ENCODE data around the gene FASTKD2. TPM values are rescaled to one million over a fixed set of nuclear protein-coding genes. Genes with fewer than 3 reads are reported as not detected.

FASTKD2 gene
- total and polyA plus RNA-seq, 5 donors: 17.8 to 30.2 (median 28.8) TPM

DNA sequence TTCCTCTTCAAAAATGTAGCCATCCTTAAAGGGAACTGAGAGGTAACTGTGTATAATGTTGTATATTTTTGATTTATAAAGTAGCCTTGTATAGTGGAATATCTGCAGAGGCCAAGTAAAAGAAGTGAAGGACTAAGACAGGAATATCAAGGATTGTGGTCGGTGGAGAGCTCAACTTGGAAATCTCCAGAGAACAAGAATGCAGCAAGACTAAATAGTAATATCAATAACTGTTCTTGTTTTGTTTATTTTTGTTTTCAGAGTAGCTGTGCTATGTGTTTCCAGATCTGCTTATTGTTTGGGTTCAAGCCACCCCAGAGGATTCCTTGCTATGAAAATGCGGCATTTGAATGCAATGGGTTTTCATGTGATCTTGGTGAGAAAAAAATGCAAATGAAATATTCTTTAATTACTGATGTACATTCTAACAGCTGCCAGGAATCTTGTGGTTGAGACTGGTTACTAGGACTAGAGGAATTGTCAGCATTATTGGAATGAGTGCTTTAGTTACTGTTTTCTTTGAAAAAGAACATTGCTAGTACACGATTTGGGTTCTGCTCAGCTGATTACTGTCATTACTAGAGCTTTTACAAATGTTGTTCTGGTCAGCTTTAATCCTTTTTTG is 25.0 kb downstream of the FASTKD2 start:
- ATAC-seq (no peak), DNase-seq (no peak)
- Histone ChIP-seq H3K4me1 (ENCODE audit: control insufficient read depth, insufficient read depth, low read length) (no peaks in the 10 kb centered on the region), H3K9me3 (ENCODE audit: control insufficient read depth, low read length) (no peaks in the 10 kb centered on the region), H3K27ac (ENCODE audit: low read length) (no peak overlapping the region), H3K4me3 (ENCODE audit: low read length) (no peak overlapping the region), H3K27me3 (ENCODE audit: control insufficient read depth, insufficient read depth) (no peaks in the 10 kb centered on the region)
- intact Hi-C loops (cut with DNase I): loop anchor here in 1 of 4 donors (10.0 kb wide), 1 partner anchor 684 kb away; no protein-coding TSS in a partner anchor
- WGBS: 79% methylated on average over 3 of the region's 3 CpGs

DNA sequence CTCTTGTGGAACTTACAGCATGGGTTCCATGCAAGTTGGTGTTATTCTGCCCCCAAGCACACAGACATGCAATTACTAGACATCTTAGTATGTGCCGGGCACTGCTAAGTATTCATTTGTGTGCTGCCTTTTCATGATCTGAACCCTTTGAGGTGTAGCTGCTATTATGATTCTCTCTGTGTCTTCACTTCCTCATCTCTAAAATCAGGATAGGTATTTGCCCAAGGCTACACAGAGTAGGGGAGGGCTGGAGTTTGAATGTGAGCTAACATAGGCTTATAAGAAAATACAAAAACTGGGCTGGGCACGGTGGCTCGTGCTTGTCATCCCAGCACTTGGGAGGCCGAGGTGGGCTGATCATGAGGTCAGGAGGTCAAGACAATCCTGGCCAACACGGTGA is 27.2 kb downstream of the FASTKD2 start:
- Histone ChIP-seq H3K4me1 (ENCODE audit: control insufficient read depth, insufficient read depth, low read length) (no peaks in the 10 kb centered on the region), H3K27me3 (ENCODE audit: control insufficient read depth, insufficient read depth) (no peaks in the 10 kb centered on the region), H3K4me3 (ENCODE audit: low read length) (no peak overlapping the region), H3K9me3 (ENCODE audit: control insufficient read depth, low read length) (no peaks in the 10 kb centered on the region), H3K27ac (ENCODE audit: low read length) (no peak overlapping the region)
- ATAC-seq (no peak), DNase-seq (no peak)
- 87% methylated on average over 5 of the region's 5 CpGs for WGBS
- intact Hi-C loops (cut with DNase I): loop anchor here in 1 of 4 donors (10.0 kb wide), 1 partner anchor 682 kb away; no protein-coding TSS in a partner anchor

DNA sequence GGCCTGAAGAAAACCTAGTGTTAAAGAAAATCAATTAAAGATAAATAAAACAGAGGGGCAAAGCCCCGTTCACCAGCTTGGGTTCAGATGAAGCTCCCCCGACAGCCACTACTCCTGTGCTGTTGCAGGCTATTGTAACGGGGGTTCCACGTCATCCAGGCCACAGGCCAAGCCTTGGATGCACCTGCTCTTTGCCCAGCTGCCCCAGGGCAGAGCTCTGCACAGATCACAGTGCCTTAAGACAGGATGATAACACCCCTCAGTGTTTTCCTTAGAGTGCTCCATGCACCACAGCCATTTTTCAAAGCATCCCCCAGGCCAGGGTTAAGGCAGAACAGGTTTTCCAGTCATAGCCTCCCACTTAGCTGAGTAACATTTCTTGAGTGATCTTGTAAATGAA is 32.0 kb downstream of the FASTKD2 start:
- WGBS: 88% methylated on average over 4 of the region's 4 CpGs
- no peak overlapping the region for H3K27ac ChIP-seq (ENCODE audit: low read length)
- no peak overlapping the region for H3K4me3 ChIP-seq (ENCODE audit: low read length)
- peaks cover 1% of the 10 kb centered on the region for H3K4me1 ChIP-seq (ENCODE audit: control insufficient read depth, insufficient read depth, low read length)
- ATAC-seq (no peak), DNase-seq (no peak)
- intact Hi-C loops (cut with DNase I): loop anchor here in 1 of 4 donors (10.0 kb wide), 1 partner anchor 677 kb away; no protein-coding TSS in a partner anchor
- H3K9me3 ChIP-seq (ENCODE audit: control insufficient read depth, low read length): no peaks in the 10 kb centered on the region
- no peaks in the 10 kb centered on the region for H3K27me3 ChIP-seq (ENCODE audit: control insufficient read depth, insufficient read depth)

DNA sequence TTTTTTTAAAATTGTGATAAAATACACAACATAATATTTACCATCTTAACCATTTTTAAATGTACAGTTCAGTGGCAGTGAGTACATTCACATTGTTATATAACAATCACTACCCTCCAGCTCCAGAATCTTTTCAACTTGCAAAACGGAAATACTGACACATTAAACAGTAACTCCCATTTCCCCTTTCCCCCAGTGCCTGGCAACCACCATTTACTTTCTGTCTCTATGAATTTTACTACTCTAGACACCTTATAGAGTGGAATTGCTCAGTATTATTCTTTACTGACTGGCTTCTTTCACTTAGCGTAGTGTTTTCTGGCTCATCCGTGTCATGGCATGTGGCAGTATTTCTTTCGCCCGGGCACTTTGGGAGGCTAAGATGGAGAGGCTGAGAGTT is 32.6 kb downstream of the FASTKD2 start:
- ATAC-seq (peak in 1 of 2 donors; percentile 48), DNase-seq (no peak)
- no peak overlapping the region for H3K27ac ChIP-seq (ENCODE audit: low read length)
- no peaks in the 10 kb centered on the region for H3K9me3 ChIP-seq (ENCODE audit: control insufficient read depth, low read length)
- H3K4me1 ChIP-seq (ENCODE audit: control insufficient read depth, insufficient read depth, low read length): peaks cover 1% of the 10 kb centered on the region
- H3K27me3 ChIP-seq (ENCODE audit: control insufficient read depth, insufficient read depth): no peaks in the 10 kb centered on the region
- 77% methylated on average over 5 of the region's 5 CpGs for WGBS
- intact Hi-C loops (cut with DNase I): loop anchor here in 1 of 4 donors (10.0 kb wide), 1 partner anchor 677 kb away; no protein-coding TSS in a partner anchor
- no peak overlapping the region for H3K4me3 ChIP-seq (ENCODE audit: low read length)

DNA sequence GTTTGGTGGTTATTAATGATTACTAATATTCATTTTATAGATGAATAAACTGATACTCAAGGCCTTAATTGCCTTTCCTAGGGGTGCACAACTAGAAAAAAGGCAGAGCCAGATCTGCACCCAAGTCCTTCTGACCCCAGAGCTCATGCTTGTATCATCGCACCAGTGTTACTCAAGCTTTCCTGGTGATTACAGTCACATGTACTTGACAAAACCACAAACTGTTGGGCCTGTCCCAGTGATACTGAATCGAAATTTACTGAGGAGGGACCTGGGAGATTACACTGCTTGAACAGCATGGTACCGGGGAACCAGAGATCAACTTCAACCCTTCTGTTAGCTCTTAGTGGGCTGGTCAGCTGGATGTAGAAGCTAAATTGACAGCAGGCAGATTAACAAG is 33.7 kb downstream of the FASTKD2 start:
- no peak for ATAC-seq
- H3K4me1 ChIP-seq (ENCODE audit: control insufficient read depth, insufficient read depth, low read length): peaks cover 1% of the 10 kb centered on the region
- no peaks in the 10 kb centered on the region for H3K27me3 ChIP-seq (ENCODE audit: control insufficient read depth, insufficient read depth)
- no peak overlapping the region for H3K4me3 ChIP-seq (ENCODE audit: low read length)
- WGBS: 75% methylated on average over 3 of the region's 3 CpGs
- no peak overlapping the region for H3K27ac ChIP-seq (ENCODE audit: low read length)
- no peak for DNase-seq
- H3K9me3 ChIP-seq (ENCODE audit: control insufficient read depth, low read length): no peaks in the 10 kb centered on the region
- intact Hi-C loops (cut with DNase I): loop anchor here in 1 of 4 donors (10.0 kb wide), 1 partner anchor 676 kb away; no protein-coding TSS in a partner anchor

DNA sequence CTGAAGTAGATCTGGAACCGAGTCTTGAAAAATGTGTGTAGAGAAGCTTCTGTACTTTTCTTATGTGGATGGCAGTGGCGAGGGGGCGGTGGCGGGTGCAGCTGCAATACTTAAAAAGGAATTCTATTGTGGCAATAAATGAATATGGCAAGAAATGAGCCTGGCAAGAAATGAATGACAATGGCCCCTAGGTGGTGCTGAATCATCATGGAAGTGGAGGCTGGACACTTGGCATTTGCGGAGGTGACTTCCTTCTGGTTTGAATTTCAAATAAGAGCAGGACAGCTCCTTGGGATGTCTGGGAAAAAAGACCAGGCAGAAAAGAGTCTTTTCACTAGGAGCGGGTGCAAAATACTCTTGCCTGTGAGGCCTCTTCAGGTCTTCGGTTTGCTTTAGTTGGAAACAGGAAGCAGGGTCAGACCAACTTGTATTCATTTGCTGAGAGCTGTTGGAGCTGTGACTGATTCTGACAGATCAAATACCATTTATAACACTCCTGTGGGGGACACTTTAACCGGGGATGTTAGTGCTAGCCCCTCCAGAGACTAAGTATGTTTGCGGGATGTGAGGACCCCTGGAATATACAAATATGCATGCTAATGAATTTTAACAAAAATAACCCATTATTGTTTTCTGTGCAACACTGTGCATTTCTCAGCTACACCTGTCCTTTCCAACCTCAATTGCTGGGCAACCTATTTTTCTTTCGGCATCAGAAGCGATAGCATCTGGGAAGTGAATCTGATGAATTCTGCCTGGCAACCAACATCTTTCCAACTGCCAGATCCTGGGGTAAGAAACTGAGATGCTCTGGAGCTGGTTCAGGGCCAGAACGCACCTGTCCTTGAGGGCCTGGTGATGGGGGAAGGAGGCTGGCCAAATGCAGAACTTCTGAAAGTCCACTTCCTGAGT is 35.4 kb downstream of the FASTKD2 start:
- ATAC-seq (peak; percentile 78 to 79), DNase-seq (peak; percentile 57 to 74 (median 57))
- intact Hi-C loops (cut with DNase I): loop anchor here (2.0 to 10.0 kb wide), 6 partner anchors 174 to 674 kb away; no protein-coding TSS in a partner anchor
- Histone ChIP-seq H3K27ac (ENCODE audit: low read length) (no peak overlapping the region), H3K4me3 (ENCODE audit: low read length) (peak overlapping the region; percentile 15), H3K27me3 (ENCODE audit: control insufficient read depth, insufficient read depth) (no peaks in the 10 kb centered on the region), H3K9me3 (ENCODE audit: control insufficient read depth, low read length) (no peaks in the 10 kb centered on the region), H3K4me1 (ENCODE audit: control insufficient read depth, insufficient read depth, low read length) (peaks cover 1% of the 10 kb centered on the region)
- WGBS: 28% methylated on average over 12 of the region's 12 CpGs

DNA sequence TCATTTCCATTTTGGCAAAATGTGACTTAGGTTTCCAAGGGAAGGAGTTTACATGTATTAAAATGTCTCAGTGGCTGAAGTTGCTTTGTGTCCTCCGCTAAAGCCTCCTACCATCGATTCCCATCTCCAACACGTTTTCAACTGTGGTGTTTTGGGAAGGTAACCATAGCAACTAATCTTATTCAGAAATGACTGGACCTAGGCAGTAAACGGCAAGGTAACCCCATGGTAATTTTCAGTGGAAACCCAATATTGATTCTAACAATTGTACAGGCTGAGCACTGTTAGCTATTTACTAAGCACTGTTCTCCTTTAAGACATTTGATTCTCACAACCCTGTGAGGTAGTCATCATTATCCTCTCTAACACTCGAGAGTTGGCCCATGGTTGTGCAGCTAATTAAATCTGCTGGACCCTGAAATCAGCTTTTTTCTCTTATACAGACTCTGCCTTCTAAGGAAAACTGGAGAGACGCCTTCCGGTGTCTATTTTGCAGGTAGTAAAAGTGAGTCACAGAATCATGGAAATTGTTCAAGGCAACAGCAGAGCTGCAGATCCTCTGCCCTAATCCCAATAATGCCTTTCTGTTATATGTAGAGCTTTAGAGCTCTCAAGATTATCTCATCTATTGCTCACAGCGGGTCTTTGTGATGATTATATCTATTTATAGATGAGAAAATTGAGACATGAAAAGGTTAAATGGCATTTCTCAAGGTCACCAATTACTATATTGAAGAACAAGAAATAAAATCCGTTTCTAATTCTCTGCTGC is 36.2 kb downstream of the FASTKD2 start:
- Histone ChIP-seq H3K27me3 (ENCODE audit: control insufficient read depth, insufficient read depth) (no peaks in the 10 kb centered on the region), H3K9me3 (ENCODE audit: control insufficient read depth, low read length) (no peaks in the 10 kb centered on the region), H3K4me1 (ENCODE audit: control insufficient read depth, insufficient read depth, low read length) (peaks cover 1% of the 10 kb centered on the region), H3K4me3 (ENCODE audit: low read length) (no peak overlapping the region), H3K27ac (ENCODE audit: low read length) (no peak overlapping the region)
- ATAC-seq (no peak), DNase-seq (no peak)
- intact Hi-C loops (cut with DNase I): loop anchor here (2.0 to 10.0 kb wide), 6 partner anchors 173 to 673 kb away; no protein-coding TSS in a partner anchor
- WGBS: 71% methylated on average over 9 of the region's 9 CpGs

DNA sequence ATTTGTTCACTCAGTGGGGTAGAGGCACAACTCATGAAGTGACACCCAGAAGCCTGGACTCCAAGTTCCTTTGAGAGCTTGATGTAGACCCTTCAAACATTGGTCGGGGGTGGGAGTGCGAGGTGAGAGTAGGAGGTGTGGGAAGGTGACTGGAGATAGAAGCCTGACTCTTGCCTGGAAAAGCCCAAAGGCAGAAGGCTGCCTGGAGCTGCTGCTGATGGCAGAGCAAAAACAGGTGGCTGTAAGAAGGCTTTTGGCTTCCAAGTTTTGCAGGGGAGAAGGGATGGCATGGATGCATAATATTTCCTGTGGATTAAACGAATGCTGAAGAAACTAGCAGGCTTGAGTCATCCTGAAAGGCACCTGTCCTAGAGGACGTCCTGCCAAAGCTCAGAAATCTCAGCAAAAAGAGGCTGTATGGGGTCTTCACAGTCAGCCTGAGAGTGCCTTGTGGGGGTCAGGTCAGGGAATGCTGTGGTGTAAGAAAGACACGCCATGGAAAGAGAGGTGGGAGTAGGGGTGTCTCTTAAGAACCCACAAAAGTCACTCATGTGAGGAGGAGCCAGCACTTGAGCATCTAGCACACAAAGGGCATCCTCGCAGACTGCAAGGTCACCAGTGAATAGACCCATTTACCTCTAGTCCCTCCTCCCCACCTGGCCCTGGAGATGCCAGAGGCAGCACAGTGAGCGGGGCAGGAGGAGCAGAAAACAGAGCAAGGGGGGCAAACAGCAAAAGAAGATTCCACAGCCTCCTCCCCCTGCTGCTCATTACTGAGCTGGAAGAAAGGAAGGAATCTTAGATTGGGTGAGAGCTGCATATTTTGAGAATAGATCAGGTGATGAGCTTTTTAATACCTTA is 37.5 kb downstream of the FASTKD2 start:
- DNase-seq (no peak), ATAC-seq (no peak)
- no peak overlapping the region for H3K4me3 ChIP-seq (ENCODE audit: low read length)
- H3K27ac ChIP-seq (ENCODE audit: low read length): no peak overlapping the region
- WGBS: 84% methylated on average over 7 of the region's 7 CpGs
- peaks cover 1% of the 10 kb centered on the region for H3K4me1 ChIP-seq (ENCODE audit: control insufficient read depth, insufficient read depth, low read length)
- H3K9me3 ChIP-seq (ENCODE audit: control insufficient read depth, low read length): no peaks in the 10 kb centered on the region
- H3K27me3 ChIP-seq (ENCODE audit: control insufficient read depth, insufficient read depth): no peaks in the 10 kb centered on the region
- intact Hi-C loops (cut with DNase I): loop anchor here (5.0 to 10.0 kb wide), 4 partner anchors 172 to 669 kb away; no protein-coding TSS in a partner anchor

DNA sequence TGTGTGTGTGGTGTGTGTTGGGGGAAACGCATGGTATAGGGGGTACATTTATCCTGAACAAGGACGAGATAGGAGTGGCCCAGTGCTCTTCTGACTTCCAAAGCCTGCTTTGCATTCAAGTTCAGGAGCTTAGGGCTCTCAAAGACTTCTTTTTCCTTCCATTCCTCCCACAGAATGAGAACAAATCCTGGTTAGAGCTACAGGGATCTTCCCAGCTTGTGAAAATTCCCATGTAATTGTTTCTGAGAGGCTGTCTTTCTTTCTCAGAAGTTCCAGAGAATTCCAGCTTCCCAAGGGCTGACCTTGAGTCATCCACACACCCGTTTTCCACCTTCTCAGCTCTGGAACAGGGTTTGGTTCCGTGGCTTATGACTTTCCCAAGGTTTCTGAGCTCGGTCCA is 38.9 kb downstream of the FASTKD2 start:
- peak overlapping the region; percentile 35 for H3K27ac ChIP-seq (ENCODE audit: low read length)
- H3K4me3 ChIP-seq (ENCODE audit: low read length): no peak overlapping the region
- WGBS: 57% methylated on average over 5 of the region's 5 CpGs
- H3K27me3 ChIP-seq (ENCODE audit: control insufficient read depth, insufficient read depth): no peaks in the 10 kb centered on the region
- peaks cover 1% of the 10 kb centered on the region for H3K4me1 ChIP-seq (ENCODE audit: control insufficient read depth, insufficient read depth, low read length)
- DNase-seq (no peak), ATAC-seq (no peak)
- no peaks in the 10 kb centered on the region for H3K9me3 ChIP-seq (ENCODE audit: control insufficient read depth, low read length)
- intact Hi-C loops (cut with DNase I): loop anchor here (5.0 to 10.0 kb wide), 4 partner anchors 170 to 668 kb away; no protein-coding TSS in a partner anchor

All from right cardiac atrium (tissue), 5 donors.